Keratinocyte (primary cell): ENCODE measurements around the gene TMTC3. TPM values are rescaled to one million over a fixed set of nuclear protein-coding genes. Genes with fewer than 3 reads are reported as not detected.

ENCODE experiments used
- DNase-seq: peaks from one replicate; pipeline ENCODE4 v3.0.0-alpha.2; 2011; ENCODE audit warnings: low read depth, missing footprints, low spot score
- FAIRE-seq: peaks from 2 replicates; lab custom pipeline; 2011; peaks lifted over from hg19 to GRCh38; lab: Jason Lieb, UNC
- H2AFZ ChIP-seq: 2 replicates; pipeline ENCODE4 v1.6.0; 2012; ENCODE audit warnings: low read length, control low read depth, inconsistent platforms; ENCODE audit not compliant: control insufficient read depth
- H3K27ac ChIP-seq: 2 replicates; pipeline ENCODE4 v1.5.1; 2011; ENCODE audit warnings: low read length; ENCODE audit not compliant: control insufficient read depth, insufficient read depth
- H3K27me3 ChIP-seq: 3 replicates; pipeline ENCODE4 v1.6.0; 2011; ENCODE audit warnings: low read length; ENCODE audit not compliant: control insufficient read depth, insufficient read depth; ENCODE audit errors: extremely low read depth
- H3K36me3 ChIP-seq, 2 experiments: 2 replicates in 1 of 2; 3 replicates in 1 of 2; pipeline ENCODE4 v1.5.1; 2011; ENCODE audit warnings: low read length in 2 of 2, mild to moderate bottlenecking in 1 of 2; ENCODE audit not compliant: control insufficient read depth in 2 of 2, insufficient read depth in 2 of 2; ENCODE audit errors: extremely low read depth in 1 of 2
- H3K4me1 ChIP-seq: 3 replicates; pipeline ENCODE4 v1.5.1; 2011; ENCODE audit warnings: low read length; ENCODE audit not compliant: control insufficient read depth, insufficient read depth; ENCODE audit errors: extremely low read depth
- H3K4me2 ChIP-seq: 3 replicates; pipeline ENCODE4 v1.6.0; 2011; ENCODE audit warnings: low read depth, low read length; ENCODE audit not compliant: control insufficient read depth, insufficient read depth; ENCODE audit errors: extremely low read depth
- H3K4me3 ChIP-seq, 3 experiments: fragments of 200-600 bp in 1 of 3; sonication (generic) in 1 of 3; 2 replicates in 2 of 3; 3 replicates in 1 of 3; pipeline ENCODE4 v1.5.1; 2011 to 2016; ENCODE audit warnings: low read length in 3 of 3, mild to moderate bottlenecking in 3 of 3, control low read depth in 2 of 3, inconsistent platforms in 1 of 3, low read depth in 1 of 3, mixed read lengths in 1 of 3, mixed run types in 1 of 3, moderate library complexity in 1 of 3; ENCODE audit not compliant: control insufficient read depth in 2 of 3, insufficient read depth in 2 of 3; ENCODE audit errors: extremely low read depth in 1 of 3
- H3K79me2 ChIP-seq: 2 replicates; pipeline ENCODE4 v1.6.0; 2012; ENCODE audit warnings: low read length; ENCODE audit not compliant: control insufficient read depth, insufficient read depth
- H3K9ac ChIP-seq: 3 replicates; pipeline ENCODE4 v1.6.0; 2011; ENCODE audit warnings: low read length; ENCODE audit not compliant: control insufficient read depth, insufficient read depth; ENCODE audit errors: extremely low read depth
- H3K9me1 ChIP-seq: 3 replicates; pipeline ENCODE4 v1.6.0; 2011; ENCODE audit warnings: low read length; ENCODE audit not compliant: control insufficient read depth, insufficient read depth; ENCODE audit errors: extremely low read depth
- H3K9me3 ChIP-seq: 2 replicates; pipeline ENCODE4 v1.5.1; 2012; ENCODE audit warnings: low read depth, low read length; ENCODE audit not compliant: control insufficient read depth
- H4K20me1 ChIP-seq: 3 replicates; pipeline ENCODE4 v1.6.0; 2011; ENCODE audit warnings: low read length; ENCODE audit not compliant: control insufficient read depth, insufficient read depth; ENCODE audit errors: extremely low read depth
- CTCF ChIP-seq, 3 experiments: IDR thresholded peaks in 1 of 3; conservative IDR thresholded peaks in 1 of 3; optimal IDR thresholded peaks in 1 of 3; 2 replicates in 2 of 3; 3 replicates in 1 of 3; pipeline versions ENCODE3 to v1.5.1; 2011; ENCODE audit warnings: low read length in 3 of 3, mild to moderate bottlenecking in 3 of 3, moderate library complexity in 2 of 3, control low read depth in 1 of 3, inconsistent platforms in 1 of 3; ENCODE audit not compliant: insufficient read depth in 2 of 3; ENCODE audit errors: extremely low read depth in 1 of 3
- EZH2 ChIP-seq: IDR thresholded peaks from one replicate; pipeline ENCODE4 v1.6.1; 2012; ENCODE audit warnings: inconsistent platforms, mild to moderate bottlenecking, low read length, moderate library complexity
- dilution Hi-C: fragments of 300-500 bp; cut with MboI; formaldehyde crosslinking; loops from one replicate; pipeline ENCODE4 v1.7.0; 2020; ENCODE audit warnings: low sequenced_read_pairs; ENCODE audit not compliant: extremely low pct_ligation_motif_present
- polyA plus RNA-seq, 5 experiments: library from polyadenylated mRNA; depleted of rRNA in 3 of 5; stranded (reverse) in 3 of 5; stranded (forward) in 1 of 5; unstranded in 1 of 5; fragments of >200 nt; gene quantifications; 1 replicate in 1 of 5; 2 replicates in 3 of 5; 3 replicates in 1 of 5; pipeline versions ENCODE4 v1.2.1 to v1.2.3, GENCODE V29; 2011 to 2012; ENCODE audit warnings: missing spikeins in 2 of 5, low read depth in 1 of 5, low replicate concordance in 1 of 5

Gene TMTC3
- polyA plus RNA-seq, 1 donor (not counting 4 experiments of a cell fraction or from before 2014, with no cell fraction given): 35.1 TPM

GRCh38 chr12:88185988-88186387, 43.9 kb downstream of the TMTC3 start:
- H3K36me3 ChIP-seq: no peaks in the 10 kb centered on the region
- H3K9me1 ChIP-seq: no peaks in the 10 kb centered on the region
- FAIRE-seq (peak; percentile 79), DNase-seq (peak; percentile 19)
- H2AFZ ChIP-seq: no peak overlapping the region
- H3K9me3 ChIP-seq: peaks cover 2% of the 10 kb centered on the region
- H3K9ac ChIP-seq: no peak overlapping the region
- dilution Hi-C loops: no loop called here
- no peaks in the 10 kb centered on the region for H3K79me2 ChIP-seq
- no peaks in the 10 kb centered on the region for H3K27me3 ChIP-seq
- no peak overlapping the region for H3K4me2 ChIP-seq
- H4K20me1 ChIP-seq: no peaks in the 10 kb centered on the region
- H3K27ac ChIP-seq: no peak overlapping the region
- TF ChIP-seq EZH2 (no peak), CTCF (optimal IDR thresholded peaks at IDR 0.05 in 1 of 3, IDR thresholded peaks at IDR 0.05 in 1 of 3, conservative IDR thresholded peaks at IDR 0.05 in 1 of 3; ENCODE audit: extremely low read depth in 1 of 3, insufficient read depth in 2 of 3, low read length in 3 of 3) (no peak)
- H3K4me1 ChIP-seq: peaks cover 13% of the 10 kb centered on the region
- no peak overlapping the region for H3K4me3 ChIP-seq

- no peaks in the 10 kb centered on the region for H3K27me3 ChIP-seq
- H3K9ac ChIP-seq: no peak overlapping the region
- H3K4me3 ChIP-seq: no peak overlapping the region
- H3K4me2 ChIP-seq: no peak overlapping the region
- dilution Hi-C loops: no loop called here
- DNase-seq (no peak), FAIRE-seq (peak; percentile 17)
- no peaks in the 10 kb centered on the region for H3K79me2 ChIP-seq
- no peak for TF ChIP-seq CTCF (optimal IDR thresholded peaks at IDR 0.05 in 1 of 3, IDR thresholded peaks at IDR 0.05 in 1 of 3, conservative IDR thresholded peaks at IDR 0.05 in 1 of 3; ENCODE audit: extremely low read depth in 1 of 3, insufficient read depth in 2 of 3, low read length in 3 of 3)
- no peak for TF ChIP-seq EZH2
- no peaks in the 10 kb centered on the region for H3K9me1 ChIP-seq
- no peaks in the 10 kb centered on the region for H3K9me3 ChIP-seq
- H3K36me3 ChIP-seq: no peaks in the 10 kb centered on the region
- no peaks in the 10 kb centered on the region for H4K20me1 ChIP-seq
- H3K4me1 ChIP-seq: peaks cover 13% of the 10 kb centered on the region
- H2AFZ ChIP-seq: no peak overlapping the region
- H3K27ac ChIP-seq: peak overlapping the region; percentile 50
These were observed 45.5 kb downstream of the TMTC3 start for GRCh38 chr12:88187571-88187970.
